K562 (cell line): ENCODE measurements around the gene TAS1R3. TPM values are rescaled to one million over a fixed set of nuclear protein-coding genes. Genes with fewer than 3 reads are reported as not detected.

Experiments used
- ATAC-seq: fragments of 200-7000 bp; cut with Tn5 transposase; 3 replicates; pipeline ENCODE4 v1.9.1; 2020; ENCODE audit warnings: moderate library complexity
- BruUV-seq: library from RNA; stranded (reverse); fragments of 400-500 nt; replicated peaks from 2 replicates; lab custom pipeline; 2021; lab: Mats Ljungman, UMichigan
- CTCF ChIA-PET: fragments of 300-600 bp; formaldehyde crosslinking; extraction: SDS; loops from one replicate; lab custom pipeline; 2021; ENCODE audit warnings: low intra/inter-chr PET ratio; lab: Yijun Ruan, JAX
- POLR2A ChIA-PET: fragments of 300-600, 350-650 bp; sonication (Branson Sonifier 250); formaldehyde crosslinking; extraction: SDS; loops from one replicate; lab custom pipeline; 2021; ENCODE audit warnings: antibody characterized with exemption, inconsistent platforms; lab: Yijun Ruan, JAX
- DNase-seq, 4 experiments: peaks; one replicate each; pipeline versions ENCODE4 v3.0.0 to v3.0.0-alpha.2; 2011 to 2018; ENCODE audit warnings: low spot score in 3 of 4, mixed read lengths in 3 of 4; ENCODE audit errors: extremely low read depth in 1 of 4
- FAIRE-seq: peaks from 2 replicates; lab custom pipeline; 2011; peaks lifted over from hg19 to GRCh38; lab: Jason Lieb, UNC
- H2AFZ ChIP-seq: 2 replicates; pipeline ENCODE4 v1.6.0; 2011; ENCODE audit warnings: low read depth, low read length, control low read depth, inconsistent platforms
- H3K27ac ChIP-seq: fragments of 200-600 bp; 3 replicates; pipeline ENCODE4 v1.8.0; 2011; ENCODE audit warnings: low read depth, mild to moderate bottlenecking, control low read depth, inconsistent platforms, low read length, moderate library complexity, mixed read lengths; ENCODE audit errors: extremely low read depth
- H3K27me3 ChIP-seq, 2 experiments: fragments of 300-600 bp in 1 of 2; 2 replicates in 1 of 2; 3 replicates in 1 of 2; pipeline versions ENCODE4 v1.6.0 to v1.8.0; 2011; ENCODE audit warnings: inconsistent platforms in 2 of 2, low read length in 2 of 2, mild to moderate bottlenecking in 1 of 2, mixed read lengths in 1 of 2, moderate library complexity in 1 of 2; ENCODE audit not compliant: control insufficient read depth in 2 of 2, insufficient read depth in 2 of 2
- H3K36me3 ChIP-seq: fragments of 300-600 bp; 3 replicates; pipeline ENCODE4 v1.8.0; 2011; ENCODE audit warnings: mild to moderate bottlenecking, low read length, inconsistent platforms; ENCODE audit not compliant: control insufficient read depth, insufficient read depth
- H3K4me1 ChIP-seq, 2 experiments: fragments of 200-600 bp in 1 of 2; replicated peaks in 1 of 2; 2 replicates in 1 of 2; 3 replicates in 1 of 2; pipeline versions ENCODE4 v1.5.1 to v1.8.0; 2011; ENCODE audit warnings: inconsistent platforms in 2 of 2, low read length in 2 of 2, mild to moderate bottlenecking in 1 of 2, mixed read lengths in 1 of 2, moderate library complexity in 1 of 2; ENCODE audit not compliant: control insufficient read depth in 2 of 2, insufficient read depth in 2 of 2
- H3K4me2 ChIP-seq: 2 replicates; pipeline ENCODE4 v1.6.1; 2011; ENCODE audit warnings: low read length, control low read depth, inconsistent platforms, mixed read lengths; ENCODE audit not compliant: insufficient read depth
- H3K4me3 ChIP-seq: fragments of 200-600 bp; sonication (generic), shearing (Covaris generic); 2 replicates; pipeline ENCODE4 v1.5.1; 2016; ENCODE audit warnings: control low read depth, inconsistent platforms
- H3K79me2 ChIP-seq: fragments of 200-600 bp; 3 replicates; pipeline ENCODE4 v1.8.0; 2011; ENCODE audit warnings: low read length, inconsistent platforms; ENCODE audit not compliant: control insufficient read depth, insufficient read depth
- H3K9ac ChIP-seq, 2 experiments: 2 replicates each; pipeline versions ENCODE4 v1.6.0 to v1.6.1; 2011; ENCODE audit warnings: low read depth in 2 of 2, low read length in 2 of 2, control low read depth in 1 of 2, inconsistent platforms in 1 of 2, mild to moderate bottlenecking in 1 of 2, mixed read lengths in 1 of 2; ENCODE audit not compliant: insufficient read depth in 1 of 2
- H3K9me1 ChIP-seq: one replicate; pipeline ENCODE4 v1.6.0; 2011; ENCODE audit warnings: inconsistent platforms, mild to moderate bottlenecking, low read length, moderate library complexity; ENCODE audit not compliant: control insufficient read depth, insufficient read depth
- H3K9me3 ChIP-seq: replicated peaks from 2 replicates; pipeline ENCODE4 v1.5.1; 2011; ENCODE audit warnings: low read depth, low read length, inconsistent platforms; ENCODE audit not compliant: control insufficient read depth, insufficient read depth
- H4K20me1 ChIP-seq: replicated peaks from 2 replicates; pipeline ENCODE4 v1.6.1; 2011; ENCODE audit warnings: low read length, inconsistent platforms, mixed read lengths; ENCODE audit not compliant: control insufficient read depth, insufficient read depth
- KDM5B ChIP-seq: fragments of 200-600 bp; sonication (generic); IDR thresholded peaks from 2 replicates; pipeline ENCODE4 v1.6.1; 2012; ENCODE audit warnings: low read depth, mild to moderate bottlenecking, moderate library complexity, low read length, control low read depth, inconsistent platforms; ENCODE audit not compliant: insufficient replicate concordance
- MLLT1 ChIP-seq, 2 experiments: fragments of 450-650 bp; IDR thresholded peaks; 2 replicates each; pipeline ENCODE4 v1.6.1; 2016
- NFIC ChIP-seq: fragments of 450-650 bp; IDR thresholded peaks from 2 replicates; pipeline ENCODE4 v1.6.1; 2017; ENCODE audit warnings: mild to moderate bottlenecking, inconsistent platforms
- POLR2G ChIP-seq: fragments of 200-400 bp; formaldehyde crosslinking; IDR thresholded peaks from 2 replicates; pipeline ENCODE4 v1.6.1; 2017; ENCODE audit warnings: low read depth, mild to moderate bottlenecking, antibody characterized with exemption, low read length, moderate library complexity
- RBM22 ChIP-seq: fragments of 200-400 bp; formaldehyde crosslinking; IDR thresholded peaks from 2 replicates; pipeline ENCODE4 v1.6.1; 2018; ENCODE audit warnings: low read length, low read depth; ENCODE audit not compliant: poor library complexity, severe bottlenecking
- TAF15 ChIP-seq: fragments of 200-400 bp; formaldehyde crosslinking; IDR thresholded peaks from 2 replicates; pipeline ENCODE4 v1.6.1; 2017; ENCODE audit warnings: mild to moderate bottlenecking, low read depth, low read length, moderate library complexity
- THRAP3 ChIP-seq: fragments of 450-650 bp; IDR thresholded peaks from 2 replicates; pipeline ENCODE4 v1.6.1; 2016; ENCODE audit warnings: mild to moderate bottlenecking, inconsistent platforms, borderline replicate concordance
- ZNF263 ChIP-seq: sonication (generic); formaldehyde crosslinking; IDR thresholded peaks from 2 replicates; pipeline ENCODE4 v1.8.0; 2022; ENCODE audit warnings: mild to moderate bottlenecking, missing genetic modification reagents, borderline replicate concordance
- WGBS: fragments of 100-300 bp; shearing (Covaris generic); methylation state at CpG from one replicate; pipeline ENCODE4 v1.1.6; 2016; ENCODE audit warnings: low coverage, mixed read lengths; ENCODE audit not compliant: insufficient coverage; ENCODE audit errors: missing lambda C conversion rate; 5-methylcytosine and 5-hydroxymethylcytosine counted together
- in situ Hi-C: fragments of 300-500 bp; cut with MboI; formaldehyde crosslinking; loops from 4 replicates; pipeline ENCODE4 v1.15.0; 2018; ENCODE audit warnings: inconsistent platforms, mixed read lengths
- intact Hi-C: fragments of 100-400 bp; cut with micrococcal nuclease; formaldehyde crosslinking; loops from 2 replicates; pipeline ENCODE4 v1.14.2; 2022
- polyA plus RNA-seq, 8 experiments: library from polyadenylated mRNA; depleted of rRNA in 4 of 8; stranded (reverse) in 5 of 8; unstranded in 3 of 8; fragments of >200 nt; fragmentation: Nextera tagmentation in 2 of 8; fragmentation: Illumina TruSeq in 1 of 8; extraction: Ambion mirVana in 2 of 8; extraction: Trizol in 1 of 8; gene quantifications; 2 replicates each; pipeline versions ENCODE4 v1.2.1 to v1.2.3, GENCODE V29; 2011 to 2014; ENCODE audit warnings: inconsistent platforms in 1 of 8, missing spikeins in 1 of 8
- total RNA-seq, 7 experiments: library from RNA; depleted of rRNA in 6 of 7; stranded (reverse); fragments of >200 nt in 6 of 7; fragmentation: Illumina TruSeq in 2 of 7; extraction: Trizol in 2 of 7; gene quantifications; 2 replicates each; pipeline versions ENCODE4 v1.2.1 to v1.2.3, GENCODE V29; 2011 to 2021; ENCODE audit warnings: low replicate concordance in 1 of 7
- TF ChIP-seq, protein P1 (sequence below): sonication (generic); formaldehyde crosslinking; IDR thresholded peaks from 2 replicates; pipeline ENCODE4 v1.8.1; 2023; ENCODE audit warnings: mild to moderate bottlenecking, missing genetic modification reagents

The TAS1R3 gene
- total and polyA plus RNA-seq, 9 of the 15 experiments (the other 6 are each of a cell fraction or from before 2014, with no cell fraction given): 0.07 to 0.13 TPM; not detected in 7

DNA sequence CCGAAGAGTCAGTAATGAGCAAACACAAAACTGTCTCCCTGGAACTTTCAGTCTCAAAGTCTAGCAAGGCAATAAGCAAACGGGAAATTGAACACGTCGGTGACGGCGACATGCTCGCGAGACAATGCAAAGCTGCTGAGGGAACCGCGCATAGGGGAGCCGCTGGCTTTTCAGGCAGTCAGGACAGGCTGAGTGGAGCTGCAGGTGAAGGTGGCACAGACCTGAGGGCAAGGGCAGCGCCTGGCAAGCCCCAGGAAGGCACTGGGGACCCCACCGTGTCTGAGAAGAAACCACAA, 11.5 kb upstream of the TAS1R3 start:
- intact Hi-C loops: no loop called here
- Histone ChIP-seq H3K27me3 (no peaks in the 10 kb centered on the region), H3K4me2 (no peak overlapping the region), H3K9ac (peak overlapping the region in 1 of 2 experiments; percentile 83; a peak in 2 of 4 replicates), H3K4me1 (peaks cover 37 to 81% of the 10 kb centered on the region in 2 experiments), H3K4me3 (no peak overlapping the region), H3K36me3 (peaks cover 74% of the 10 kb centered on the region), H4K20me1 (peaks cover 28% of the 10 kb centered on the region; the same call in 1 of the 2 replicates), H3K9me3 (no peaks in the 10 kb centered on the region), H3K9me1 (peaks cover 13% of the 10 kb centered on the region), H2AFZ (no peak overlapping the region), H3K27ac (no peak overlapping the region; the same call in 2 of the 3 replicates), H3K79me2 (peaks cover 66% of the 10 kb centered on the region)
- FAIRE-seq (no peak), ATAC-seq (no peak), DNase-seq (no peak)
- BruUV-seq: no TSS peak
- ChIA-PET POLR2A (interaction anchor here (4.3 kb wide), 1 partner anchor 9 kb away, joined by 30 read pairs; no protein-coding TSS in a partner anchor), CTCF (no interaction called here)
- 88% methylated on average over 11 of the region's 13 CpGs for WGBS
- TF ChIP-seq POLR2G: peak; percentile 51; the same call in 1 of the 2 replicates
- TF ChIP-seq RBM22: peak; percentile 36
- TF ChIP-seq KDM5B: peak; percentile 12
- TF ChIP-seq MLLT1 (IDR thresholded peaks at IDR 0.05): peak in 1 of 2 experiments; percentile 96; a peak in 2 of 4 replicates
- TF ChIP-seq TAF15: no peak
- TF ChIP-seq ZNF263 (CRISPR knock-in tag): no peak
- TF ChIP-seq, protein P1, sequence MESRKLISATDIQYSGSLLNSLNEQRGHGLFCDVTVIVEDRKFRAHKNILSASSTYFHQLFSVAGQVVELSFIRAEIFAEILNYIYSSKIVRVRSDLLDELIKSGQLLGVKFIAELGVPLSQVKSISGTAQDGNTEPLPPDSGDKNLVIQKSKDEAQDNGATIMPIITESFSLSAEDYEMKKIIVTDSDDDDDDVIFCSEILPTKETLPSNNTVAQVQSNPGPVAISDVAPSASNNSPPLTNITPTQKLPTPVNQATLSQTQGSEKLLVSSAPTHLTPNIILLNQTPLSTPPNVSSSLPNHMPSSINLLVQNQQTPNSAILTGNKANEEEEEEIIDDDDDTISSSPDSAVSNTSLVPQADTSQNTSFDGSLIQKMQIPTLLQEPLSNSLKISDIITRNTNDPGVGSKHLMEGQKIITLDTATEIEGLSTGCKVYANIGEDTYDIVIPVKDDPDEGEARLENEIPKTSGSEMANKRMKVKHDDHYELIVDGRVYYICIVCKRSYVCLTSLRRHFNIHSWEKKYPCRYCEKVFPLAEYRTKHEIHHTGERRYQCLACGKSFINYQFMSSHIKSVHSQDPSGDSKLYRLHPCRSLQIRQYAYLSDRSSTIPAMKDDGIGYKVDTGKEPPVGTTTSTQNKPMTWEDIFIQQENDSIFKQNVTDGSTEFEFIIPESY (CRISPR knock-in tag): peak; percentile 81
- TF ChIP-seq NFIC: peak; percentile 4; the same call in 1 of the 2 replicates
- TF ChIP-seq THRAP3: 0 out of 2 replicates have a peak, but pooled peaks have one; percentile 84
- in situ Hi-C loops: no loop called here
